Astrocyte (in vitro differentiated cells and primary cell): ENCODE data around the gene SHLD2. TPM values are rescaled to one million over a fixed set of nuclear protein-coding genes. Genes with fewer than 3 reads are reported as not detected.
"Not testable (repeated sequence)": the region's sequence is repeated elsewhere in the genome, so short reads cannot be mapped to it uniquely, and the experiment has no call there.

Experiments used
- DNase-seq: peaks from one replicate; pipeline ENCODE4 v3.0.0-alpha.2; 2010; ENCODE audit warnings: low read depth
- FAIRE-seq: peaks from 2 replicates; lab custom pipeline; 2011; peaks lifted over from hg19 to GRCh38; lab: Jason Lieb, UNC
- H2AFZ ChIP-seq: 2 replicates; pipeline ENCODE4 v1.6.0; 2012; ENCODE audit warnings: low read depth, low read length, inconsistent platforms
- H3K27ac ChIP-seq: 2 replicates; pipeline ENCODE4 v1.5.1; 2011; ENCODE audit warnings: low read depth, low read length, inconsistent platforms
- H3K27me3 ChIP-seq: 2 replicates; pipeline ENCODE4 v1.6.0; 2011; ENCODE audit warnings: low read length, inconsistent platforms; ENCODE audit not compliant: insufficient read depth
- H3K36me3 ChIP-seq: 2 replicates; pipeline ENCODE4 v1.5.1; 2011; ENCODE audit warnings: low read length, inconsistent platforms; ENCODE audit not compliant: insufficient read depth
- H3K4me1 ChIP-seq: 2 replicates; pipeline ENCODE4 v1.5.1; 2011; ENCODE audit warnings: low read length, inconsistent platforms; ENCODE audit not compliant: insufficient read depth
- H3K4me2 ChIP-seq: 2 replicates; pipeline ENCODE4 v1.6.0; 2012; ENCODE audit warnings: low read length, inconsistent platforms
- H3K4me3 ChIP-seq: 2 replicates; pipeline ENCODE4 v1.5.1; 2011; ENCODE audit warnings: low read depth, mild to moderate bottlenecking, low read length, inconsistent platforms; ENCODE audit not compliant: insufficient read depth
- H3K79me2 ChIP-seq: 2 replicates; pipeline ENCODE4 v1.6.0; 2012; ENCODE audit warnings: mild to moderate bottlenecking, low read length, inconsistent platforms; ENCODE audit not compliant: insufficient read depth
- H3K9ac ChIP-seq: 2 replicates; pipeline ENCODE4 v1.6.0; 2012; ENCODE audit warnings: mild to moderate bottlenecking, low read length, inconsistent platforms
- H3K9me3 ChIP-seq: 2 replicates; pipeline ENCODE4 v1.5.1; 2012; ENCODE audit warnings: low read depth, mild to moderate bottlenecking, low read length, inconsistent platforms; ENCODE audit not compliant: insufficient read depth
- H4K20me1 ChIP-seq: 2 replicates; pipeline ENCODE4 v1.6.0; 2012; ENCODE audit warnings: low read length, inconsistent platforms; ENCODE audit not compliant: insufficient read depth
- H3K27ac Mint-ChIP-seq: one replicate; pipeline ENCODE4 v1.8.0; 2021; ENCODE audit warnings: mild to moderate bottlenecking, mixed read lengths; ENCODE audit not compliant: unreplicated experiment
- H3K27me3 Mint-ChIP-seq: one replicate; pipeline ENCODE4 v1.8.0; 2021; ENCODE audit warnings: low read depth, mixed read lengths; ENCODE audit not compliant: unreplicated experiment
- H3K36me3 Mint-ChIP-seq: one replicate; pipeline ENCODE4 v1.8.0; 2021; ENCODE audit warnings: low read depth, mixed read lengths; ENCODE audit not compliant: unreplicated experiment
- H3K4me1 Mint-ChIP-seq: one replicate; pipeline ENCODE4 v1.8.0; 2021; ENCODE audit warnings: low read depth, mixed read lengths; ENCODE audit not compliant: unreplicated experiment
- H3K4me3 Mint-ChIP-seq: one replicate; pipeline ENCODE4 v1.8.0; 2021; ENCODE audit warnings: mild to moderate bottlenecking, moderate library complexity, mixed read lengths; ENCODE audit not compliant: unreplicated experiment
- H3K9me3 Mint-ChIP-seq: one replicate; pipeline ENCODE4 v1.8.0; 2021; ENCODE audit warnings: mild to moderate bottlenecking, mixed read lengths; ENCODE audit not compliant: unreplicated experiment
- CTCF ChIP-seq: IDR thresholded peaks from 2 replicates; pipeline ENCODE4 v1.5.1; 2011; ENCODE audit warnings: low read depth, mild to moderate bottlenecking, inconsistent platforms, low read length, moderate library complexity; ENCODE audit not compliant: insufficient read depth
- EZH2 ChIP-seq: IDR thresholded peaks from 2 replicates; pipeline ENCODE4 v1.6.1; 2012; ENCODE audit warnings: mild to moderate bottlenecking, low read length, inconsistent platforms; ENCODE audit not compliant: insufficient read depth
- total RNA-seq: library from RNA; stranded (reverse); gene quantifications from 2 replicates; pipeline ENCODE4 v1.2.1, GENCODE V29; 2021

The SHLD2 gene
- total RNA-seq, 1 donor from 2014 or later = 23.2 TPM

DNA sequence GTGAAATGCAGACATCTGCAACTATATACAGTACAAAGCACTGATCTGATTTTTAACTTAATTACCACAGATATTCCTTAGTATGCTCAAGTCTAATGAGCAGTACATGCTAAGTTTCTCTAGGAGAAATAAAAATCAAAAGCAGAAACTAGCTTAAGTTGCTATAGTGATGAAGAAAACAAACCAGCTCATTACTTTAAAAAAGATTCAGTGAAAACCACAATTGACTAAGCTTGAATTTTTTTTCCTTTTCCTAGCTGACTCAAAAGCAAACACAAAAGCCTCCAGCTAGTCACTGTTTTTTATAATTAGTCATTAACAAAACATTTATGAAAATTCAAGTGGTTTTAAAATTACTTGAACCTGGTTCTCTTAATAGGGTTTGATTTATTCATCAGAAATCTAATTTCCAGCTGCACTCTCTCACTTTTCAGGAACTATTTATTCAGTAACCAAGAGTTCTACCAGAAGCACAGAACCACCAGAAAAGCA lies 10.7 kb upstream of the SHLD2 start:
- Histone ChIP-seq H3K27ac (peak overlapping the region; percentile 96), H3K9ac (peak overlapping the region; percentile 85), H3K79me2 (peaks cover 52% of the 10 kb centered on the region), H3K4me1 (peaks cover 26% of the 10 kb centered on the region), H3K4me2 (peak overlapping the region; percentile 78), H4K20me1 (peaks cover 15% of the 10 kb centered on the region)
- Mint-ChIP-seq H3K27ac (peak overlapping the region; percentile 93), H3K4me1 (peaks cover 26% of the 10 kb centered on the region)
- not testable (repeated sequence) for H2AFZ ChIP-seq, H3K4me3 Mint-ChIP-seq, H3K27me3 Mint-ChIP-seq, H3K9me3 ChIP-seq, FAIRE-seq, H3K36me3 ChIP-seq, H3K9me3 Mint-ChIP-seq, H3K27me3 ChIP-seq, H3K36me3 Mint-ChIP-seq, H3K4me3 ChIP-seq
- DNase-seq = peak; percentile 89

DNA sequence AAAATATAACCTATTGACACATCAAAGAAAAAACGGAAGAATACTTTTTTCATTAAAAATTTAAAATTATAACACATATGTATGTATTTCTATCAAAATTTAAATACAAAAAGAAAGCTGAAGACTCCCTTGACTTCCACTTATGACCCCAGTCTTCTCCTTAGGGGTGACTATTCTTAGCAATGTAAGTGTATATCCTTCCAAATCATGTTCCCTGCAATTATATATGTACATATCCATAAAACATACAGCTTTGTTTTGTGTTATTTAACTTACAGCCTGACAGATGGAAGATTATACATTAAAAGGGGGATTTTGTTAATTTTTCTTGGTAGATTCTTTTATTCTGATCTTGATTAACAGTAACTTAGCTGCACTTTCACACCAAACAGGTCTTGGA lies 9.5 kb upstream of the SHLD2 start:
- H3K36me3 ChIP-seq = peaks cover 2% of the 10 kb centered on the region
- H3K4me1 Mint-ChIP-seq = peaks cover 28% of the 10 kb centered on the region
- no peak overlapping the region for H3K4me3 ChIP-seq
- no peak overlapping the region for H3K27ac ChIP-seq
- no peak overlapping the region for H3K9ac ChIP-seq
- no peaks in the 10 kb centered on the region for H3K9me3 ChIP-seq
- H3K4me3 Mint-ChIP-seq = no peak overlapping the region
- H3K27me3 ChIP-seq = no peaks in the 10 kb centered on the region
- TF ChIP-seq EZH2 = no peak
- no peak for TF ChIP-seq CTCF
- no peaks in the 10 kb centered on the region for H3K27me3 Mint-ChIP-seq
- no peak for DNase-seq
- peaks cover 61% of the 10 kb centered on the region for H3K79me2 ChIP-seq
- no peak overlapping the region for H3K4me2 ChIP-seq
- H2AFZ ChIP-seq = no peak overlapping the region
- peaks cover 2% of the 10 kb centered on the region for H3K36me3 Mint-ChIP-seq
- H4K20me1 ChIP-seq = peaks cover 25% of the 10 kb centered on the region
- no peak for FAIRE-seq
- peaks cover 26% of the 10 kb centered on the region for H3K4me1 ChIP-seq
- H3K9me3 Mint-ChIP-seq = no peaks in the 10 kb centered on the region
- H3K27ac Mint-ChIP-seq = no peak overlapping the region

- Histone ChIP-seq H2AFZ (no peak overlapping the region), H3K9me3 (no peaks in the 10 kb centered on the region), H3K79me2 (peaks cover 90% of the 10 kb centered on the region), H3K27me3 (no peaks in the 10 kb centered on the region), H3K27ac (no peak overlapping the region), H3K4me2 (no peak overlapping the region), H3K4me3 (no peak overlapping the region), H4K20me1 (peaks cover 57% of the 10 kb centered on the region), H3K4me1 (peaks cover 22% of the 10 kb centered on the region), H3K36me3 (peaks cover 2% of the 10 kb centered on the region), H3K9ac (no peak overlapping the region)
- no peak for TF ChIP-seq EZH2
- no peak for TF ChIP-seq CTCF
- H3K27me3 Mint-ChIP-seq = no peaks in the 10 kb centered on the region
- peaks cover 23% of the 10 kb centered on the region for H3K4me1 Mint-ChIP-seq
- no peak for FAIRE-seq
- H3K36me3 Mint-ChIP-seq = peaks cover 2% of the 10 kb centered on the region
- H3K9me3 Mint-ChIP-seq = no peaks in the 10 kb centered on the region
- no peak overlapping the region for H3K4me3 Mint-ChIP-seq
- H3K27ac Mint-ChIP-seq = no peak overlapping the region
- DNase-seq = no peak
These were observed 5.3 kb upstream of the SHLD2 start for GRCh38 chr10:87089746-87090145.
